Measurements from ENCODE around the gene KCTD8. TPM values are rescaled to one million over a fixed set of nuclear protein-coding genes. Genes with fewer than 3 reads are reported as not detected.

KCTD8 gene
- polyA plus RNA-seq (2013, experiment 1 of 2; ENCODE audit: insufficient read length), result not detected
- polyA plus RNA-seq (2013, experiment 2 of 2; ENCODE audit: insufficient read length), result 0.14 TPM

DNA sequence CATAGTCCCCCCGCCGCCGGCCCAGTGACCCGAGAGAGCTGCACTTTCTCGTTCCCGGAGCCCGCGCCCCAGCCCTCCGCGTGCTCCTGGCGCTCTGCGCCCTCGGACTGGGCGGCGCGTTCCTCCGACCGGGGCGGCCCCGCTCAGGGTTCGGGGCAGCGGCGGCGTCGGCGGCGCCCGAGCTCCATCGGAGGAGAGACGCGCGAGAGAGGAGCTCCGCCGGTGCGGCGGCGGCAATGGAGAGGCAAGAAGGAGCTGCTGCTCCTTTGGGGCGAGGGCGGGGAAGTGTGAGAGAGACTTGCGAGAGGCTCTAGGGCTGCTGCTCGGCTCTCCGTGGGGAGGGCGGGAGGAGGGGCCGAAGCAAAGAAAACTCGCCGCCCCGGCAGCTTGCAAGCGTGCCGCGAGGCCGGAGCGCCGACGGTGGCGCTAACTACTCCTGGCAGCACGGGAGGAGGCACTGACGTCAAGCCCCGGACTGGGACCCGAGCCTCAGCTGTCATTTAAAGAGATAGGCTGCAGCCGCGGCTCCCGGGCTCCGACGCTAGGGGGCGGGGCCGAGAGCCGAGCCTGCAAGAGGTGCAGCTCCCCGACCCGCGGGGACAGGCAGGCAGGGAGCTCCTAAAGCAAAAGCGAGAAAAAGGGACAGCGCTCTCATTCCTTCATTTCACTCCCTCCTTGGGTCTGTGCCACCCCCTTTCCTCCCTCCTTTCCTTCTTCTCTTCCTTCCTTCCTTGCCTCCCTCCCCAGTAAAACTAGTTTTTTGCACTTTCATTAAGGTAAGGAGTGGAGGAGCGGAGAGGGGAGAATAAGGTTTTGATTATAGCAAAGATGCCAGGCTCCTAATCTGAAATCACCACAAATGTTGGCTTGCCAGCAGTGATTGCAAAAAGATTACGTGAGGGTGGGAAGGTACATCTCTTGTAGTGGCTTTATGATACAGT, at the start of gene KCTD8:
TSS of gene KCTD8 (minus strand) at position 289 of the 941 bp plus-strand sequence.
- peak; percentile 63 for DNase-seq

GRCh38 chr4:44494810-44495701, 46.4 kb upstream of the KCTD8 start:
- no peak for DNase-seq

GRCh38 chr4:44493924-44494323, 45.3 kb upstream of the KCTD8 start:
- DNase-seq, result no peak

DNA sequence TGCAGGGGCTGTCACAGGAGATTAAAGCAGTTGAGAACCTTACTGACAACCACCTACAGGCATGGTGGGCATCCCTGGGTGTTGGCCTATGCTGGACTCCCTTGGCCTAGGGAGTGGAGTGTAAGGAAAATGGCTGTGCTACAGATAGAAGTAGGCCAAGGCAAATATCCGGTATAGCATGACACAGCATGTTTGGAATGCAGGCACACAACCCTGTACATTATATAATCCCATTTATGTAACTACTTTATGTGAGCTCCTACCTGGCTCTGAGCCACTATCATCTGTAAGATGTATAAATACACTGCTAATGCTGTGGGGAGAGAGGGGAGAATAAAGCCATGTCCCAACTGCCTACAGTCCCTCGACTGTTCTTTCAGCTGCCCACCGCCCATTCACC, 38.7 kb upstream of the KCTD8 start:
- no peak for DNase-seq

DNA sequence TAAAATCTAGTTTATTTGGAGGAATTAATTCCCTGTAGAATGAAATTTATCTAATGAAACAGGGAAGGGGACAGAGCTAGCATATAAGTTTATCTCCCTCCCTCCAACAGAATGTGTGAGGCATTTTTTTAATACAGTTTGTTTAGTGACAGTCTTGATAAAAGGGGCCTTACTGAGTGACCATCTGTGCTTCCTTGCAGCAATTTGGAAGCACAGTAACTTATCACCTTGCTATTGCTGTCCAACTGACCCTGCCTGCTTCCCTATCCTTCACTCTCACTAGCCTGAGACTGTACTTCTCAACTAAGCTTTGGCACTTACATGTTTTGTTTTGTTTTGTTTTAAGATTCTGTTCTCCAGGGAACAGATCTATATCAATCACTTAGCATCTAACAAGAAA, 31.1 kb upstream of the KCTD8 start:
- DNase-seq, result no peak

DNA sequence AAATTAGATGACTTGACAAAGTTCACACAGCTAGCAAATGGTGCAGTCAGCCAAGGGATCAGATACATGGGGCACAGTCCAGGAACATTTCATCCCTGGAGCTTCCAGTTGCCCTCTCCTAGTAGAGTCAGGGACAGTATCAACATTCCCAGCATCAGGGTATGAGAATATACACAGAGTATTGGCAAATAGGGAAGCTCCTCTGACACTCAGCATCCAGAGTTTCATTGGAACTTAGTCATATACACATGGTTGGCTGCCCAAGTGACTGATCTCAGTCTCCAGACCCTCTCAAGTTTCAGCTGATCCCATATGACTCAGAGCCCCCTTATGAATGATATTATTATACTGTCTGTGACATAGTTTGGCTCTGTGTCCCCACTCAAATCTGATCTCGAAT, 13.7 kb upstream of the KCTD8 start:
- no peak for DNase-seq

GRCh38 chr4:44447563-44448504, 775 bp downstream of the KCTD8 start:
- DNase-seq, result no peak

- no peak for DNase-seq
Observed at GRCh38 chr4:44446801-44447562, 1.6 kb downstream of the KCTD8 start.

DNA sequence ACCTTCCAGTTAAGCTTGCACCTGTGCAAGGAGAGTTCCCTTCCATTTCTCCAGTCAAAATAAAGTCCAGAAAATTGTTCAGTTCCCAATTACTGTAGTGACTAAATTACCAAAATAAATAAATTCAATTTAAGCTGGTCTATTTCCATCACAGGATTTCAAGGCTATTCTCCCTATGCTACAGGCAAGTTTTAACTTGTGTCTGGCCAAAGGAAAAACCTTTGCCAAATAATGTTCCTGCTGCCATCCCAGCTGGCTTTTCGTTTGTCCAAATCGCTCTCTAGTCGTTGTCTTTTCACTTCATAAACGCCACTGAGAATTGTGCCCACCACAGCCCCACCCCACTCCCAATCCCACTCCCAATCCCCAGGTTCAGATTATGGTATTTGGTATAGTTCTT, 2.4 kb downstream of the KCTD8 start:
- no peak for DNase-seq

DNA sequence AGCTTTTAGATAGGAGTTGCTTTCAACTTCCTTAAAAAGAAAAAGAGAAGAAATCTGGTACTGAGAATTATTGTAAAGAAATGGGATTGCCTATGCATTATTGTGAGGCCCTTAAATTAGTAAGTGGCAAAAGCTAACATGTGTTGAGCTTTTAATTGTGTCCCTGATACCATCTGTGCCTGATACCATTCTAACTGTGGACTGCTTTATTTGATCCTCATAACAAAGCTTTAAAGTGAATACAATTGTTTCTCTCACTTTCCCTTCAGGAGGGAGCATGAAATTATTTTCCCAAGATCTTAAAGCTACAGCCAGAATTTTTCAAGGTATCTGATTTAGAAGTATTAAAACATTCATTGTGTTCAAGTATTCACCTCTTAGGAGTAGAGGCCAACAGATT, 9.9 kb downstream of the KCTD8 start:
- DNase-seq, result no peak

GRCh38 chr4:44434247-44434646, 14.4 kb downstream of the KCTD8 start:
- DNase-seq, result no peak

- no peak for DNase-seq
Observed at GRCh38 chr4:44425614-44426208, 22.9 kb downstream of the KCTD8 start.

DNA sequence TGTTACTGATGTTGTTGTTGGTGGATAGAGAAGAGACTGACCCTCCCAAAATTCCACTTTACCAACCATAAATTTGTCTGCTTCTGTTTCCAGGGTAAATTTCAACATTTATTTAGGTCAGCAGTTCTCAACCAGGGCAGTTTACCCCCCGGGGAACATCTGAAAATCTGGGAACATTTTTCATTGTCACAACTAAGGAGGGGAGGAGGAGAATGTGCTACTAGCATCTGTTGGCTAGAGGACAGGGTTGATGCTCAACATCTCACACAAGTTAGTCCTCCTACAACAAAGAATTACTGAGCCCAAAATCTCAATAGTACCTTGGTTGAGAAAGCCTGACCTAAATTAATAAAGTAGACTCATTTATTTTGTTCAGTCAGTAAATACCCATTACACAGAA, 25.7 kb downstream of the KCTD8 start:
- no peak for DNase-seq

- no peak for DNase-seq
Observed at GRCh38 chr4:44421330-44422065, 27.1 kb downstream of the KCTD8 start.

DNA sequence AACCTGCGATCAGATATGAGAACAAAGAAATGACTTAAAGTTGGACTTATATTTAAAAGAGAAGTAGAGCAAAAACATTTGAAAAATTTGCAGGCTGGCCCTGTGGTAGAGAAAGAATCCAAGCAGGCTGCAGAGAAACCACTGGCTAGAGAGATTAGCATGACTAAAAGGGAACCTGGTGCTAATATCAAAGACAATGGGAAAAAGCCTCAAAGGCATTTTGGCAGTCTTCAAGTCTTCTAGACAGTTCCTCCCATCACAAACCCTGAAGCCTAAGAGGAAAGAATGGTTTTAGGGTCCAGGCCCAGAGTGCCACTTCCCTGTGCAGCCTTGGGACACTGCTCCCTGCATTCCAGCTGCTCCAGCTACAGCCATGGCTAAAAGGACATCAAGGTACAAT, 33.4 kb downstream of the KCTD8 start:
- DNase-seq, result no peak

DNA sequence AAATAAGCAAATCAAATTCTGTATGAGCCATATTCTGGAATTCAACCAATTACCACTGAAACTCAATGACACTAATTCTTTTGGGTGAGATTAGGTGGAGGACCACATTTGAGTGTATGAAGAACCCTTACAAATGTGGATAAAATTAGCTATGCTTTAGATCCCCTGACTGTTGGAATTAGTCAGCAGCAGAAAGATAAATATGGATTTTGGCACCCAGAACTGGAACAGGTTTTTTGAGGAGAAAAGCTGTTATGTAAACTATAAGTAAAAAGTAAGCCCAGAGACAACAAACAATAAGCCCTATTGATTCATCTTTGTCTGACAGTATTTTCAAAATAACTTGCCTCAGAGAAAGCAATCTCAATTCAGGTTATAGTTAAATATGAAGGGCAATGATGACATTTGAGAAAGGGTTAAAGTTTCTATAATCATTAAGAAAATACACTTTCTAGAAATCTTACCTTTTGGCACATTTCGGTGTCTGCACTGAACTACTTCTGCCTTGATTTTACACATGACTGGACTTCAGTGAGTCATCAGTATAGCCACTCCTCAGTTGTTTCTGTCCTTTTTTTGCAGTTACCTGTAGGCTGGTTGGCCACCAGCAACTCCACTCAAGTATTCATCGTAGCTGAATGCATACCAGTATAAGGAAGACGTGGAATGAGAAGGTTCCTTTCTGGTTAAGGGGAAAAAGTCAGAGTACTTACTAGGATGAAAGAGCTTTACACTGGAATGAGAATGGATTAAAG, 80.0 kb downstream of the KCTD8 start:
- no peak for DNase-seq

GRCh38 chr4:44354172-44354571, 94.4 kb downstream of the KCTD8 start:
- no peak for DNase-seq

DNA sequence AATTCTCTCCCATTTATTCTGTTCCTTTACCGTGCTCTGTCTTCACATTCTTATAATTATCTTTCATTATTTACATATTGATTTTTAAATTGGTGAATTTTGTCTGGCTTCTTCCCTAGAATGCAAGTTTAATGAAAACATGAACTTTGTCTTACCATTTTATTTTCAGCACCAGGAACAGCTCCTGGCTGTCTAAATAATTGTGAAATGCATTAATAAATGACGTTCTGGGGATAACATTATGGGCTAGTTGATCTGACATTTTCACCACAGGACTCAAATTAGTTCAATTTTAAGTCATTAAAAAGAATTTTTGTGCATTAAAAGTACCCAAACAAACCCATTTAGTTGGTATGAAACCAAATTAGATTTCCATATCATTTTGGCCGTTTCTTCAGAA, 97.5 kb downstream of the KCTD8 start:
- no peak for DNase-seq

- no peak for DNase-seq
Observed at GRCh38 chr4:44342800-44343199, 105.8 kb downstream of the KCTD8 start.
